AG20443 (cell line): Measurements from ENCODE around the gene UCN.
A peak's percentile ranks its signal among the peaks of the same experiment; 100 is the strongest.
"Not testable (repeated sequence)": the region's sequence is repeated elsewhere in the genome, so short reads cannot be mapped to it uniquely, and the experiment has no call there.

Experiments
- DNase-seq: peaks from one replicate; pipeline ENCODE4 v3.0.0; 2012; ENCODE audit warnings: low spot score, mixed read lengths

Gene UCN

DNA sequence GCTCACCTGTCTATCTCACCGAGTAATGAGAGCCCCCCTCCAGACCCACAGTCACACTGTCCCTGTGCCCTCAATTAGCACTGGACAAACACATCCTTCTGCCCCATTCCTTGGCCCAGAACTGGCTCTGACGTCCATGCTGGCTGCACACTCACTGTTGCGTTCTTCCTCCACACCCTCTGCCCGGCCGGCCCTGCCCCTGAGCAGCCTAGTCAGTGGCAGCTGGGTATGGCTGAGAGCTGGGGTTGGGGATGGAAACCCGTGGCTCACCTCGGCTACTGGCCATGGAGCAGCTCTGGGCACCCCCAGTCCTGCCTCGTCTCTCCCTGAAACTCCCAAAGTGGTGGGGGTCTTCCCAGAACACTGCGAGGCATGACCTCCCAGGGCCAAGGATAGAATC, 6.5 kb upstream of the UCN start:
- DNase-seq, result no peak

GRCh38 chr2:27313882-27314645, 5.8 kb upstream of the UCN start:
- DNase-seq, result no peak

DNA sequence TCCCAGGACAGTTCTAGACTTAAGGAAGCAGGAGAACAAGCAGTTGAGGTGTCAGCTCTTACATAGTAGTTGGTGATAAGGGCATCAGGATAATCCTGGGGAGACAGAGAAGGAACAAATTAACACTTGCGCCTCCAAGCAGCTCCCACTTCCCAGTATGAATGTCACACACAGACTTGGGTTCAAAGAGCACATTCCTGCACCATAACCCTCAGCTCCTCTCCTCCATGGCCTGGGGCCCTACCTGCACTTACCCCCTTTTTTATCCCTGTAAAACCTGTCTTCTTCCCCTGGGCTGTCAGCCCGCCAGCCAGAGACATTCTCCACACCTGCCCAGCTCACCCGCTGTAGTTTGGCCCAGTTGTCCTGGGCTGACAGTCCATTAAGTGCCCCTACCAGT, 3.9 kb upstream of the UCN start:
- no peak for DNase-seq

- no peak for DNase-seq
Observed at GRCh38 chr2:27309651-27310050, 1.4 kb upstream of the UCN start.

DNA sequence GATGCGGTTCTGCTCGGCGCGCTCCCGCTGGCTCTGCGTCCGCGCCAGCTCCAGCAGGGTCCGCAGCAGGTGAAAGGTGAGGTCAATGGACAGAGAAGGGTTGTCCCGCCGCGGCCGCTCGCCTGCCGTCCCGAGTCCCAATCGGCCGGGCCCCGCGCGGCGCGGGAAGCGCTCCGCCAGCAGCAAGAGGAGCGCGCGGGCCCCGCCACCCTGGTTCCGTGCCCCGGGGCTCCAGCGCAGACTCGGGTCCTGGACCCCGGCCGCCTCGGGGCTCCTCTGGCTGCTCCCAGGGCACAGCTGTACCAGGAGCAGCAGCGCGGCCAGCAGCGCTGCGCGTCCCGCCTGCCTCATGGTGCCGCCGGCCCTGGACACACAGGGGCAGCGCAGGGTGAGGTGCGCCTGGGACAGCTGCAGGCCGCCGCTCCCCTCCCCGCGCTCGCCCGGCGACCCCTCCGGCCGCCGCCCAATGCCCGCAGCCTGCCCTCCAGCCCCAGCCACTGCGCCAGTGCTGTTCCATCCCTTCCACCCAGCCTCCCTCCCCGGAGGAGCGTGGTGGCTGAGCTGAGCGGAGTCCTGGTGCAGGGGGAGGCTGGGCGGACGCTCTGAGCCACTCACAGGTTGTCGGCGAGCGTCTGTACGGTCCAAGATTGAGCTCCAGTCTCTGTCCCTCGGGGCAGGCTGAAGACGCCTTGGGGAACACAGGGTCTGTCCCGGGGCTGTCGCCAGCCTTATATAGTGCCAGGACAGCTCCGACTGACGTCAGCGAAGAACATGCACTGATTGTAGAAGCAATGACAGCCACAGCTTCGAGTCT, 493 bp downstream of the UCN start:
- DNase-seq, result peak; percentile 24

- DNase-seq, result no peak
Observed at GRCh38 chr2:27307287-27307544, 1.0 kb downstream of the UCN start.

GRCh38 chr2:27306573-27307286, 1.5 kb downstream of the UCN start:
- DNase-seq, result no peak

GRCh38 chr2:27306136-27306535, 2.1 kb downstream of the UCN start:
- DNase-seq, result no peak

DNA sequence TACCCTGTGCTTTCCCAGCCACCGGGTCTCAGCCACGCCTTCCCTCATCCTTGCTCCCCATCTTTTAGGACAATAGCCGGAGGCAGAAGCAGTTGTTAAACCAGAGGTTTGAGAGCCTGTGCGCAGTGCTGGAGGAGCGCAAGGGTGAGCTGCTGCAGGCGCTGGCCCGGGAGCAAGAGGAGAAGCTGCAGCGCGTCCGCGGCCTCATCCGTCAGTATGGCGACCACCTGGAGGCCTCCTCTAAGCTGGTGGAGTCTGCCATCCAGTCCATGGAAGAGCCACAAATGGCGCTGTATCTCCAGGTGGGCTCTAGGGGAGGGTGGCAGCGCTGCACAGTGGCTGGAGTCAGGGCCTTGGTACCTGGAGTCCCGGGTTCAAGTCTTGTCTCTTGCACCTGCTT, 2.7 kb downstream of the UCN start:
- no peak for DNase-seq

GRCh38 chr2:27304488-27305240, 3.6 kb downstream of the UCN start:
- no peak for DNase-seq

GRCh38 chr2:27303093-27304025, 4.9 kb downstream of the UCN start:
- peak; percentile 68 for DNase-seq

GRCh38 chr2:27300606-27301005, 7.6 kb downstream of the UCN start:
- DNase-seq, result not testable (repeated sequence)

DNA sequence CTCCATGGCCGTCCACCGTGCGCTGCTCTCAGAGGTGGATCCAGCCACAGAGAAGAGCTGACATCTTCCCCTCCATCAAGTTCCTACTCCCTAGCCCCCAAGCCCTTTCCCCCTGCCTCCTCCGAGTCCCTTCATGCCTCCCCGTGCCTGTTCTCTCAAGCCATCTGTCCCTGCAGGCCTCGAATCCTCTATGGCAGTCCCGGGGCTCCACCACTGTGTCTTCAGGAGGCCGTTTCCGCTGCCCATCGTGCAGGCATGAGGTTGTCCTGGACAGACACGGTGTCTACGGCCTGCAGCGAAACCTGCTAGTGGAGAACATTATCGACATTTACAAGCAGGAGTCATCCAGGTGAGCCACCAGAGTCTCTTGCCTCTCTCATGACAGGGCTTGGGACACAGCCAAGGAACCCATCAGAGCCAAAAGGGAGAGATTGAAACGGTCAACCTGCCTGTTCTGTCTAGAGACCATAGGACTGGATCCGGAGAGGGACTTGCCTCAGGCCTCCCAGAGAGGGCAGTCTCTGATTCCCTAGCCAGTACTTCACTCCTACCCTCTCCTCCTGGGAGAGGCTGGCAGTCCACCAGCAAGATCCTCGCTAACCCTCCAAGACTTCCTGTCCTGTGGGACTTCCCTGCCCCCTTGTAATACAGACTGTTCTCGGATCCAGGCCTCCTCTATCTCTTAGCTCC, 9.7 kb downstream of the UCN start:
- no peak for DNase-seq

DNA sequence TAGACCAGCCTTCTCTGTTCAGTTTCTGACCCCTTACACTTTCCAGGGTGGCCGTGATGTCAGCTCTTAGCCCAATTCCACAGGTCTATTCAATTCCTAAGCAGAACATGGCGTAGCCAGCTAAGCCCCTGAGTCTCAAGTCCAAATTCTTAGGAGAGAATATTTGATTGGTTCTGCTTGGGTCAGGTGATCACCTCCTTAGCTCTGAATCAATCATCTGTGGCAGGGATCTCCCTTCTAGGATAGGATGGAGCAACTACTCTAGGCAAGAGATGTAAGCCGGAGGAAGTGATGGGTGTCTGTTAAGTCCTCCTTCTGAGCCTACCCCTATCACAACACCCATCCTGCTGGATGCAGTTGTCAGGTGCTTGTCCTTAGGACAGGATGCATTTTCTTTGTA, 11.1 kb downstream of the UCN start:
- no peak for DNase-seq

DNA sequence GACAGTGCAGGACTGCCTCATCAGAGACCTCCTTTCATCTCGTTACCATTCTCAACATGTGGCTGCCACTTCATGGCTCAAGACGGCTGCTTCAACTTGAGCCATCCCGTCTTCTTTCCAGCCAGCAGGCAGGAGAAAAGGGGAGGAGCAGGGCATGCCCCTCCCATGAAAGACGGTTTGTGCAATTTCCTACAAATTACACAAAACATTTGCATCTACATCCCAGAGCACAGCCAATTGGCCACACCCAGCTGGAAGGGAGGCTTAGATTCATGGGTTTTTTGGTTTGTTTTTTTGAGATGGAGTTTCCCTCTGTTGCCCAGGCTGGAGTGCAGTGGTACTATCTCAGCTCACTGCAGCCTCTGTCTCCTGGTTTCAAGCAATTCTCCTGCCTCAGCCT, 11.8 kb downstream of the UCN start:
- peak; percentile 74 for DNase-seq

DNA sequence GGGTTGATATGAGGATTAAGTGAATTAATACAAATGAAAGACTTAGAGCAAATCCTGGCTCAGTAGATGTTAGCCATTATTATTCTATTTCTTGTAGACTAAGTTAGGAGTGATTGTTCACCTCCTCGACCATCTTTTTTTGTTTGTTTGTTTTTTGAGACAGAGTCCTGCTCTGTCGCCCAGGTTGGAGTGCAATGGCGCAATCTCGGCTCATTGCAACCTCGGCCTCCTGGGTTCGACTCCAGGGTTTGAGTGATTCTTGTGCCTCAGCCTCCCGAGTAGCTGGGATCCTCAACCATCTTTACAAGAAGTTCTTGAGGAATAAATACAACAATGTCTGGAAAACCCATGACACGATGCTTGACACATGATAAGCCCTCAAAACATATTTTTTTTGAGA, 13.3 kb downstream of the UCN start:
- DNase-seq, result no peak

- DNase-seq, result no peak
Observed at GRCh38 chr2:27291865-27292264, 16.4 kb downstream of the UCN start.

DNA sequence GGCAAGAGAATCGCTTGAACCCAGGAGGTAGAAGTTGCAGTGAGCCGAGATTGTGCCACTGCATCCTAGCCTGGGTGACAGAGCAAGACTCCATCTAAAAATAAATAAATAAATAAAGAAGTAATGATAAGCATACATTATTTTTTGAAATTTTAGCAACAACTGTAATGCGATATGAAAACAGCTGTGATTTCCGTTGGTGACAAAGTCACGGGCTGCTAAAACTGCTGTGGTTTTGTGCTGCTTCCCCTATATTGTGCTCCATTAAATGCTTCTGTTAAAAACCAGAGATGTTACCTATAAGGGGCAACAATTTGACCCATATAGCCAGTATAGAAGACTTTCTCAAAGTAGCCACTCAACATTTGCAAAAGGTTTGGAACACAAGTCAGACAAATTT, 17.7 kb downstream of the UCN start:
- DNase-seq, result no peak

DNA sequence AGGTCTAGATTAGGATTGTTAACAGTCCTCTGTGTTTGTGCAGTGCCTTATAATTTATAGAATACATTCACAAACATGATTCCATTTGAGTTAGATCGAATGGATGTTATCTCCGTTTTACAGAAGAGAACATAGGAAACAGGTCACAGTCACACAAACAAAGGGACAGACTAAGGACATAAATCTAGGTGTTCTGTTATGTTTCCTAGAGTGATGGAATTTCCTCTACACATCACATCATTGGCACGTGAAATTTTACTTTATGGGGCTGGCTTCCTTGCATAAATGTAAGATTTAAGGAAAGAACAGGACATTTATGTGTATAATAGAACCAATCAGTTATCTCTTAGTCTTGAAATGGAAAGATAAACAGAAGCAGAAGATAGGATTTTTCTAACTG, 19.6 kb downstream of the UCN start:
- no peak for DNase-seq

- DNase-seq, result no peak
Observed at GRCh38 chr2:27285481-27285880, 22.8 kb downstream of the UCN start.

DNA sequence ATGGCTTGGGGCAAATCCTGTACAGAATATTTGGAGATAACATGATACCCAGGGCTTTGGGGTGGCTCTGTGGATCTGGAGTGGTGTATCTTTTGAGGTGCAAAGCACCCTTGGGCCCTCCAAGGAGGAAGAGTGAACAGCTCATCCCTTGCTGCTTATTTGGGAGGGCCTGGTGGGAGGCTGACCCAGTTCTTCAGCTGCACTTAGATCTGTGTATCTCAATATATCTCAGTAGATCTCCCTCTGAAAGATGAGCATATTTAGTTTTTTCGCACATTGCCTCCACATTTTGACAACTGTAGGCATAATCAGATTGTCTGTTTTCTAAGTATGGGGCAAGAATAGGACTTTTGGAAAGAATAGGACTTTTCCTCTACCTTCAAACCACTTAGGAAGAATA, 23.2 kb downstream of the UCN start:
- no peak for DNase-seq
